ENCODE data around the gene CRIP1.

DNA sequence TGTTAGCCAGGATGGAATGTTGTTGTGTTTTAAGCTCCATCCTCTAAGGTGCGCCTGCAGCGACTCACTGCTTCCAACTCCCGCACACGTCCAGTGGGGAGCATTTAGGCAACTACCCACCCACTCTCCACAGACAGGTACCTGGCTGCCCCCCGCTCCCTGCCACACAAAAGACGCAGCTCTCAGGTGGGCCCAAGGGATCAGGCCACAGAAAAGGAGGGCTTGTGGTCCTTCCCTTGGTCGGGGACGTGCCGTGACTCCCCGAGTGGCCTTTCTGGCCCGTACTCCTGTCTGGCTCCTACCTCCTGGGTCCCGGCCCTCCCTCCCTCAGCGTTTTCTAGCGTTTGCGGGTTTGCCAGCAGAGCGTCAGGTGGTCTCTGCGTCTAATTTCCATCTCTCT is 20.6 kb downstream of the CRIP1 start:
- TF ChIP-seq ZNF274 (IDR thresholded peaks at IDR 0.05; ENCODE audit: low read depth, low read length) (no peak), SUZ12 (IDR thresholded peaks at IDR 0.05; ENCODE audit: extremely low read depth, insufficient read depth, insufficient read length) (no peak), YY1 (IDR thresholded peaks at IDR 0.05; ENCODE audit: insufficient read depth, insufficient read length) (no peak)

Measured in NT2/D1 (cell line).